Lower leg skin (tissue), 3 donors: ENCODE measurements around the gene HS3ST6.

Source experiments
- POLR2A ChIP-seq, 2 donors: fragments of 450-650 bp; IDR thresholded peaks; one replicate each; pipeline ENCODE4 v1.6.1; 2016 to 2017; ENCODE audit warnings: antibody characterized with exemption in 2 of 2, mild to moderate bottlenecking in 1 of 2, moderate library complexity in 1 of 2
- TF ChIP-seq, protein P1 (sequence below), 3 donors: fragments of 450-650 bp; IDR thresholded peaks; one replicate each; pipeline ENCODE4 v1.5.1; 2016; ENCODE audit warnings: antibody characterized with exemption in 3 of 3, mild to moderate bottlenecking in 3 of 3, moderate library complexity in 2 of 3

DNA sequence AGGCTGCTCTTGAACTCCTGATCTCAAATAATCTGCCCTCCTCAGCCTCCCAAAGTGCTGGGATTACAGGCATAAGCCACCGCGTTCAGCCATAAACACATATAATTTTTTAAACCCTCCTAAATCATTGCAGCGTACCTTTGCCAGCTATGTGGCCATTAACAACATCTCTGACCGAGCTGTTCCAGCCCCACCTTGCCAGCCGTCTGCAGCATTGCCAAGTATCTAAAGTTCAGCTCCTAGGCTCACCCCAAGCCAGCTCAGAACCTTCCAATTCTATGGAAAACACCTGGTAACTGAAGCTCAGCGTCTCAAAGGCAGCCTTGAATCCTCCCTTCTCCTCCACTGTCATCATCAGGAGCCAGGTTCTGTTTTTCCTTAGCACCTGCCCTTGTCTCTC lies 41.1 kb downstream of the HS3ST6 start:
- TF ChIP-seq, protein P1, sequence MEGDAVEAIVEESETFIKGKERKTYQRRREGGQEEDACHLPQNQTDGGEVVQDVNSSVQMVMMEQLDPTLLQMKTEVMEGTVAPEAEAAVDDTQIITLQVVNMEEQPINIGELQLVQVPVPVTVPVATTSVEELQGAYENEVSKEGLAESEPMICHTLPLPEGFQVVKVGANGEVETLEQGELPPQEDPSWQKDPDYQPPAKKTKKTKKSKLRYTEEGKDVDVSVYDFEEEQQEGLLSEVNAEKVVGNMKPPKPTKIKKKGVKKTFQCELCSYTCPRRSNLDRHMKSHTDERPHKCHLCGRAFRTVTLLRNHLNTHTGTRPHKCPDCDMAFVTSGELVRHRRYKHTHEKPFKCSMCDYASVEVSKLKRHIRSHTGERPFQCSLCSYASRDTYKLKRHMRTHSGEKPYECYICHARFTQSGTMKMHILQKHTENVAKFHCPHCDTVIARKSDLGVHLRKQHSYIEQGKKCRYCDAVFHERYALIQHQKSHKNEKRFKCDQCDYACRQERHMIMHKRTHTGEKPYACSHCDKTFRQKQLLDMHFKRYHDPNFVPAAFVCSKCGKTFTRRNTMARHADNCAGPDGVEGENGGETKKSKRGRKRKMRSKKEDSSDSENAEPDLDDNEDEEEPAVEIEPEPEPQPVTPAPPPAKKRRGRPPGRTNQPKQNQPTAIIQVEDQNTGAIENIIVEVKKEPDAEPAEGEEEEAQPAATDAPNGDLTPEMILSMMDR (IDR thresholded peaks at IDR 0.05): no peak
- no peak for TF ChIP-seq POLR2A (IDR thresholded peaks at IDR 0.05)
